IMR-90 (cell line): ENCODE results near the gene ST3GAL5. TPM values are rescaled to one million over a fixed set of nuclear protein-coding genes. Genes with fewer than 3 reads are reported as not detected.

ENCODE experiments used
- ATAC-seq: fragments of 200-7000 bp; cut with Tn5 transposase; 2 replicates; pipeline ENCODE4 v1.9.1; 2020; ENCODE audit warnings: low read depth, mild to moderate bottlenecking, moderate library complexity
- BruUV-seq: library from RNA; stranded (reverse); fragments of 400-500 nt; replicated peaks from 2 replicates; lab custom pipeline; 2021; lab: Mats Ljungman, UMichigan
- CTCF ChIA-PET: fragments of 300-600 bp; formaldehyde crosslinking; extraction: SDS; loops from one replicate; lab custom pipeline; 2021; ENCODE audit warnings: antibody characterized with exemption; lab: Yijun Ruan, JAX
- POLR2A ChIA-PET: fragments of 300-600 bp; sonication (Branson Sonifier 250); formaldehyde crosslinking; loops from one replicate; lab custom pipeline; 2022; ENCODE audit warnings: antibody characterized with exemption; ENCODE audit not compliant: unreplicated experiment; lab: Charles Lee
- DNase-seq: peaks from one replicate; pipeline ENCODE4 v3.0.0; 2013
- H2AFZ ChIP-seq: replicated peaks from 2 replicates; pipeline ENCODE3; 2013; ENCODE audit warnings: low read length, mild to moderate bottlenecking; ENCODE audit not compliant: poor library complexity
- H2AK5ac ChIP-seq: 2 replicates; pipeline ENCODE4 v1.6.1; 2013; ENCODE audit warnings: low read depth, low read length, inconsistent platforms
- H2AK9ac ChIP-seq: replicated peaks from 2 replicates; pipeline ENCODE3; 2013; ENCODE audit warnings: mild to moderate bottlenecking, low read depth, low read length, moderate library complexity; ENCODE audit not compliant: poor library complexity
- H2BK120ac ChIP-seq: 2 replicates; pipeline ENCODE4 v1.6.1; 2013; ENCODE audit warnings: low read depth, low read length, inconsistent platforms
- H2BK15ac ChIP-seq: 3 replicates; pipeline ENCODE4 v1.6.1; 2013; ENCODE audit warnings: low read depth, low read length, inconsistent platforms
- H2BK20ac ChIP-seq: 2 replicates; pipeline ENCODE4 v1.6.1; 2013; ENCODE audit warnings: low read depth, mild to moderate bottlenecking, inconsistent platforms, low read length, moderate library complexity
- H2BK5ac ChIP-seq: 2 replicates; pipeline ENCODE4 v1.6.1; 2013; ENCODE audit warnings: mild to moderate bottlenecking, low read depth, low read length, inconsistent platforms; ENCODE audit not compliant: poor library complexity, severe bottlenecking
- H3K14ac ChIP-seq: replicated peaks from 2 replicates; pipeline ENCODE4 v1.6.1; 2013; ENCODE audit warnings: low read depth, low read length, inconsistent platforms
- H3K18ac ChIP-seq: 2 replicates; pipeline ENCODE4 v1.6.1; 2013; ENCODE audit warnings: low read depth, low read length, control low read depth
- H3K23ac ChIP-seq: 2 replicates; pipeline ENCODE4 v1.6.1; 2013; ENCODE audit warnings: low read depth, low read length, inconsistent platforms
- H3K27ac ChIP-seq: 2 replicates; pipeline ENCODE4 v1.5.1; 2013; ENCODE audit warnings: mild to moderate bottlenecking, control low read depth, low read length; ENCODE audit not compliant: insufficient read depth
- H3K27me3 ChIP-seq: 2 replicates; pipeline ENCODE4 v1.6.1; 2013; ENCODE audit warnings: low read length; ENCODE audit not compliant: control insufficient read depth, insufficient read depth
- H3K36me3 ChIP-seq: 2 replicates; pipeline ENCODE4 v1.6.1; 2013; ENCODE audit warnings: low read length, mixed read lengths; ENCODE audit not compliant: control insufficient read depth, insufficient read depth
- H3K4ac ChIP-seq: 2 replicates; pipeline ENCODE4 v1.6.1; 2013; ENCODE audit warnings: low read depth, low read length, inconsistent platforms
- H3K4me1 ChIP-seq: 2 replicates; pipeline ENCODE4 v1.6.1; 2013; ENCODE audit warnings: low read length, mixed read lengths; ENCODE audit not compliant: control insufficient read depth, insufficient read depth
- H3K4me2 ChIP-seq: 2 replicates; pipeline ENCODE4 v1.6.1; 2013; ENCODE audit warnings: low read depth, mild to moderate bottlenecking, control low read depth, low read length, moderate library complexity
- H3K4me3 ChIP-seq: 2 replicates; pipeline ENCODE4 v1.5.1; 2013; ENCODE audit warnings: low read depth, mild to moderate bottlenecking, control low read depth, low read length, moderate library complexity; ENCODE audit not compliant: insufficient read depth
- H3K56ac ChIP-seq: 2 replicates; pipeline ENCODE4 v1.6.1; 2013; ENCODE audit warnings: low read length, inconsistent platforms; ENCODE audit not compliant: insufficient read depth; ENCODE audit errors: extremely low read depth
- H3K79me1 ChIP-seq, 2 experiments: 2 replicates each; pipeline ENCODE4 v1.6.1; 2013; ENCODE audit warnings: low read length in 2 of 2, inconsistent platforms in 1 of 2, low read depth in 1 of 2
- H3K9ac ChIP-seq: 2 replicates; pipeline ENCODE4 v1.6.1; 2013; ENCODE audit warnings: low read depth, low read length, control low read depth
- H3K9me1 ChIP-seq: 2 replicates; pipeline ENCODE4 v1.6.1; 2013; ENCODE audit warnings: low read length, inconsistent platforms; ENCODE audit not compliant: insufficient read depth
- H3K9me3 ChIP-seq: 2 replicates; pipeline ENCODE4 v1.6.1; 2013; ENCODE audit warnings: low read length; ENCODE audit not compliant: control insufficient read depth, insufficient read depth
- H4K20me1 ChIP-seq: 2 replicates; pipeline ENCODE4 v1.6.1; 2013; ENCODE audit warnings: low read length, inconsistent platforms; ENCODE audit not compliant: insufficient read depth
- H4K5ac ChIP-seq: 2 replicates; pipeline ENCODE4 v1.6.1; 2013; ENCODE audit warnings: mild to moderate bottlenecking, low read depth, low read length, control low read depth
- H4K8ac ChIP-seq, 2 experiments: 2 replicates each; pipeline ENCODE4 v1.6.1; 2013; ENCODE audit warnings: low read depth in 2 of 2, low read length in 2 of 2, control low read depth in 1 of 2, inconsistent platforms in 1 of 2
- H4K91ac ChIP-seq: 2 replicates; pipeline ENCODE4 v1.6.1; 2013; ENCODE audit warnings: low read depth, low read length, inconsistent platforms; ENCODE audit not compliant: insufficient read depth
- BHLHE40 ChIP-seq: fragments of 150-350 bp; IDR thresholded peaks from 2 replicates; pipeline ENCODE4 v1.6.1; 2016; ENCODE audit warnings: mild to moderate bottlenecking, low read depth, low read length
- FOS ChIP-seq: fragments of 150-350 bp; IDR thresholded peaks from 2 replicates; pipeline ENCODE4 v1.6.1; 2016; ENCODE audit warnings: low read depth, low read length
- MAFK ChIP-seq: IDR thresholded peaks from 2 replicates; pipeline ENCODE4 v1.6.1; 2012; ENCODE audit warnings: low read depth, low read length, improper control_type of control experiment
- MXI1 ChIP-seq: IDR thresholded peaks from 2 replicates; pipeline ENCODE4 v1.6.1; 2012; ENCODE audit warnings: low read depth, mild to moderate bottlenecking, low read length, moderate library complexity, borderline replicate concordance
- NFE2L2 ChIP-seq: fragments of 150-350 bp; IDR thresholded peaks from 2 replicates; pipeline ENCODE4 v1.6.1; 2016; ENCODE audit warnings: low read depth, mild to moderate bottlenecking, low read length
- RFX5 ChIP-seq: IDR thresholded peaks from 2 replicates; pipeline ENCODE4 v1.8.0; 2012; ENCODE audit warnings: low read depth, mild to moderate bottlenecking, low read length, moderate library complexity
- SMC3 ChIP-seq: fragments of 150-350 bp; IDR thresholded peaks from 2 replicates; pipeline ENCODE4 v1.6.1; 2016; ENCODE audit warnings: low read depth, mild to moderate bottlenecking, antibody characterized with exemption, low read length, moderate library complexity
- WGBS, 2 experiments: methylation state at CpG; one replicate each; pipeline versions ENCODE4 v1.1.5 to v1.1.7; 2013; ENCODE audit warnings: missing lambda C conversion rate in 2 of 2; ENCODE audit not compliant: insufficient read length in 1 of 2; ENCODE audit errors: extremely low coverage in 2 of 2; 5-methylcytosine and 5-hydroxymethylcytosine counted together
- dilution Hi-C: fragments of 300-500 bp; cut with HindIII; formaldehyde crosslinking; loops from one replicate; pipeline ENCODE4 v1.14.3; 2018; ENCODE audit warnings: low sequenced_read_pairs; ENCODE audit not compliant: unreplicated experiment
- in situ Hi-C: fragments of 300-500 bp; cut with MboI; formaldehyde crosslinking; loops from 3 replicates; pipeline ENCODE4 v1.14.3; 2019; ENCODE audit warnings: low sequenced_read_pairs, inconsistent platforms, mixed read lengths
- intact Hi-C: fragments of 100-400 bp; cut with micrococcal nuclease; formaldehyde crosslinking; loops from 2 replicates; pipeline ENCODE4 v1.10.0; 2022
- polyA plus RNA-seq, 3 experiments: library from polyadenylated mRNA; depleted of rRNA; stranded (reverse); fragments of >200 nt; gene quantifications; 2 replicates each; pipeline ENCODE4 v1.2.3, GENCODE V29; 2012; ENCODE audit warnings: low replicate concordance in 1 of 3
- total RNA-seq: library from RNA; depleted of rRNA; stranded (reverse); fragments of >200 nt; gene quantifications from 2 replicates; pipeline ENCODE4 v1.2.3, GENCODE V29; 2012
- TF ChIP-seq, protein P1 (sequence below): fragments of 150-350 bp; IDR thresholded peaks from 2 replicates; pipeline ENCODE4 v1.6.1; 2016; ENCODE audit warnings: low read depth, mild to moderate bottlenecking, low read length, moderate library complexity, borderline replicate concordance

ST3GAL5 gene
- total and polyA plus RNA-seq, 2 of the 4 experiments (the other 2 are of a cell fraction): 16.8 to 21.0 TPM

GRCh38 chr2:85799215-85799956 is 89.4 kb downstream of the ST3GAL5 start:
- CTCF ChIA-PET: interaction anchor here (0.6 to 1.1 kb wide), 3 partner anchors 17 to 65 kb away, joined by 4 to 5 read pairs (median 4); no protein-coding TSS in a partner anchor
- ATAC-seq: no peak

More at GRCh38 chr2:85799215-85799956, 89.4 kb downstream of the ST3GAL5 start:
- dilution Hi-C loops: no loop called here
- Histone ChIP-seq H2AK5ac (peak overlapping the region; percentile 28), H2BK15ac (no peak overlapping the region), H3K27ac (no peak overlapping the region), H3K9ac (no peak overlapping the region), H3K4me3 (no peak overlapping the region), H2BK120ac (peak overlapping the region; percentile 36; the same call in 1 of the 2 replicates), H4K8ac (no peak overlapping the region), H2BK5ac (no peak overlapping the region), H3K56ac (no peak overlapping the region), H3K36me3 (no peaks in the 10 kb centered on the region), H3K27me3 (no peaks in the 10 kb centered on the region), H4K20me1 (no peaks in the 10 kb centered on the region), H4K5ac (no peak overlapping the region), H3K18ac (no peak overlapping the region), H3K9me3 (peaks cover 4% of the 10 kb centered on the region), H3K4me2 (no peak overlapping the region), H2BK20ac (no peak overlapping the region; the same call in 1 of the 2 replicates), H4K91ac (0 out of 2 replicates have a peak overlapping the region, but pooled peaks have one; percentile 34), H3K9me1 (peaks cover 17% of the 10 kb centered on the region), H3K23ac (no peak overlapping the region), H3K4ac (no peak overlapping the region; the same call in 1 of the 2 replicates), H2AK9ac (no peak overlapping the region), H3K14ac (no peak overlapping the region), H3K4me1 (peaks cover 30% of the 10 kb centered on the region), H2AFZ (no peak overlapping the region), H3K79me1 (no peaks in the 10 kb centered on the region)
- no TSS peak for BruUV-seq
- intact Hi-C loops: no loop called here
- in situ Hi-C loops: no loop called here
- POLR2A ChIA-PET: no interaction called here
- TF ChIP-seq MAFK (no peak), RFX5 (no peak), BHLHE40 (no peak), MXI1 (no peak), FOS (no peak), SMC3 (no peak), NFE2L2 (no peak)
- TF ChIP-seq, protein P1, sequence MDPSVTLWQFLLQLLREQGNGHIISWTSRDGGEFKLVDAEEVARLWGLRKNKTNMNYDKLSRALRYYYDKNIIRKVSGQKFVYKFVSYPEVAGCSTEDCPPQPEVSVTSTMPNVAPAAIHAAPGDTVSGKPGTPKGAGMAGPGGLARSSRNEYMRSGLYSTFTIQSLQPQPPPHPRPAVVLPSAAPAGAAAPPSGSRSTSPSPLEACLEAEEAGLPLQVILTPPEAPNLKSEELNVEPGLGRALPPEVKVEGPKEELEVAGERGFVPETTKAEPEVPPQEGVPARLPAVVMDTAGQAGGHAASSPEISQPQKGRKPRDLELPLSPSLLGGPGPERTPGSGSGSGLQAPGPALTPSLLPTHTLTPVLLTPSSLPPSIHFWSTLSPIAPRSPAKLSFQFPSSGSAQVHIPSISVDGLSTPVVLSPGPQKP: no peak
- no peak for DNase-seq
- WGBS, 2 experiments: no CpG with 5 or more reads among the region's 11 CpGs
